ENCODE data around the gene CFAP210. TPM values are rescaled to one million over a fixed set of nuclear protein-coding genes. Genes with fewer than 3 reads are reported as not detected.
A peak's percentile ranks its signal among the peaks of the same experiment; 100 is the strongest.

CFAP210 gene
- total RNA-seq, 1 donor from 2014 or later, result 1.2 TPM

GRCh38 chr2:169694894-169695260, 672 bp upstream of the CFAP210 start:
- Histone ChIP-seq H3F3A (ENCODE audit: low read depth) (peaks cover 10% of the 10 kb centered on the region), H4K20me1 (ENCODE audit: low read depth) (no peaks in the 10 kb centered on the region), H3K9ac (peak overlapping the region; percentile 43), H3K79me2 (ENCODE audit: low read depth) (peaks cover 27% of the 10 kb centered on the region), H3K4me2 (peak overlapping the region; percentile 94), H3K27me3 (no peaks in the 10 kb centered on the region), H3K9me3 (ENCODE audit: low read depth) (no peaks in the 10 kb centered on the region), H3K36me3 (peaks cover 22% of the 10 kb centered on the region), H2AFZ (replicated peaks) (peak overlapping the region; percentile 95), H3K4me1 (peaks cover 10% of the 10 kb centered on the region), H3K4me3 (peak overlapping the region; percentile 72), H3K27ac (no peak overlapping the region)
- peak overlapping the region; percentile 99 for H3K4me3 Mint-ChIP-seq
- peaks cover 5% of the 10 kb centered on the region for H3K27me3 Mint-ChIP-seq (ENCODE audit: insufficient read depth, low read depth)
- H3K9me3 Mint-ChIP-seq, result peaks cover 7% of the 10 kb centered on the region
- DNase-seq (ENCODE audit: low spot score), result no peak
- H3K4me1 Mint-ChIP-seq, result peaks cover 14% of the 10 kb centered on the region
- no peak for TF ChIP-seq EZH2phosphoT487 (IDR thresholded peaks at IDR 0.05)
- no peak for TF ChIP-seq EZH2 (IDR thresholded peaks at IDR 0.05)
- TF ChIP-seq CTCF (IDR thresholded peaks at IDR 0.05), result no peak
- no peak overlapping the region for H3K27ac Mint-ChIP-seq
- H3K36me3 Mint-ChIP-seq, result peaks cover 14% of the 10 kb centered on the region

- TF ChIP-seq EZH2phosphoT487 (IDR thresholded peaks at IDR 0.05), result no peak
- peak; percentile 11 for TF ChIP-seq CTCF (IDR thresholded peaks at IDR 0.05)
- TF ChIP-seq EZH2 (IDR thresholded peaks at IDR 0.05), result no peak
- peaks cover 17% of the 10 kb centered on the region for H3K79me2 ChIP-seq (ENCODE audit: low read depth)
- H3K9ac ChIP-seq, result no peak overlapping the region
- no peak overlapping the region for H3K27ac ChIP-seq
- no peaks in the 10 kb centered on the region for H3K9me3 ChIP-seq (ENCODE audit: low read depth)
- peak overlapping the region; percentile 72 for H3K4me3 ChIP-seq
- H3K4me1 ChIP-seq, result peaks cover 10% of the 10 kb centered on the region
- H4K20me1 ChIP-seq (ENCODE audit: low read depth), result no peaks in the 10 kb centered on the region
- H3F3A ChIP-seq (ENCODE audit: low read depth), result peaks cover 10% of the 10 kb centered on the region
- H3K27ac Mint-ChIP-seq, result peak overlapping the region; percentile 100
- H3K27me3 ChIP-seq, result no peaks in the 10 kb centered on the region
- no peak for DNase-seq (ENCODE audit: low spot score)
- H3K27me3 Mint-ChIP-seq (ENCODE audit: insufficient read depth, low read depth), result peaks cover 5% of the 10 kb centered on the region
- H3K4me2 ChIP-seq, result peak overlapping the region; percentile 94
- H3K4me1 Mint-ChIP-seq, result peaks cover 14% of the 10 kb centered on the region
- peaks cover 19% of the 10 kb centered on the region for H3K36me3 ChIP-seq
- H3K36me3 Mint-ChIP-seq, result peaks cover 16% of the 10 kb centered on the region
- peak overlapping the region; percentile 95 for H2AFZ ChIP-seq (replicated peaks)
- peak overlapping the region; percentile 99 for H3K4me3 Mint-ChIP-seq
- peaks cover 16% of the 10 kb centered on the region for H3K9me3 Mint-ChIP-seq
Observed at GRCh38 chr2:169693360-169693759, 845 bp downstream of the CFAP210 start.

GRCh38 chr2:169692718-169693117, 1.5 kb downstream of the CFAP210 start:
- no peaks in the 10 kb centered on the region for H3K9me3 ChIP-seq (ENCODE audit: low read depth)
- H4K20me1 ChIP-seq (ENCODE audit: low read depth), result no peaks in the 10 kb centered on the region
- Mint-ChIP-seq H3K36me3 (peaks cover 20% of the 10 kb centered on the region), H3K27me3 (ENCODE audit: insufficient read depth, low read depth) (peaks cover 5% of the 10 kb centered on the region), H3K9me3 (peaks cover 18% of the 10 kb centered on the region), H3K4me3 (peak overlapping the region; percentile 48), H3K27ac (no peak overlapping the region), H3K4me1 (peaks cover 14% of the 10 kb centered on the region)
- no peak overlapping the region for H3K9ac ChIP-seq
- DNase-seq (ENCODE audit: low spot score), result no peak
- H3K36me3 ChIP-seq, result peaks cover 13% of the 10 kb centered on the region
- TF ChIP-seq CTCF (IDR thresholded peaks at IDR 0.05) (no peak), EZH2 (IDR thresholded peaks at IDR 0.05) (no peak), EZH2phosphoT487 (IDR thresholded peaks at IDR 0.05) (no peak)
- H2AFZ ChIP-seq (replicated peaks), result no peak overlapping the region
- peaks cover 10% of the 10 kb centered on the region for H3F3A ChIP-seq (ENCODE audit: low read depth)
- H3K4me3 ChIP-seq, result no peak overlapping the region
- peaks cover 10% of the 10 kb centered on the region for H3K4me1 ChIP-seq
- H3K27ac ChIP-seq, result no peak overlapping the region
- no peak overlapping the region for H3K4me2 ChIP-seq
- H3K27me3 ChIP-seq, result no peaks in the 10 kb centered on the region
- H3K79me2 ChIP-seq (ENCODE audit: low read depth), result peaks cover 17% of the 10 kb centered on the region
